NCI-H1694 treated with DMSO at 0.1 percent for 48 hours (cell line): ENCODE data around the gene FLYWCH1.
"Not testable (repeated sequence)": the region's sequence is repeated elsewhere in the genome, so short reads cannot be mapped to it uniquely, and the experiment has no call there.

ENCODE experiments used
- DNase-seq: peaks from one replicate; lab custom pipeline; 2025; lab: John Stamatoyannopoulos, UW

Gene FLYWCH1

DNA sequence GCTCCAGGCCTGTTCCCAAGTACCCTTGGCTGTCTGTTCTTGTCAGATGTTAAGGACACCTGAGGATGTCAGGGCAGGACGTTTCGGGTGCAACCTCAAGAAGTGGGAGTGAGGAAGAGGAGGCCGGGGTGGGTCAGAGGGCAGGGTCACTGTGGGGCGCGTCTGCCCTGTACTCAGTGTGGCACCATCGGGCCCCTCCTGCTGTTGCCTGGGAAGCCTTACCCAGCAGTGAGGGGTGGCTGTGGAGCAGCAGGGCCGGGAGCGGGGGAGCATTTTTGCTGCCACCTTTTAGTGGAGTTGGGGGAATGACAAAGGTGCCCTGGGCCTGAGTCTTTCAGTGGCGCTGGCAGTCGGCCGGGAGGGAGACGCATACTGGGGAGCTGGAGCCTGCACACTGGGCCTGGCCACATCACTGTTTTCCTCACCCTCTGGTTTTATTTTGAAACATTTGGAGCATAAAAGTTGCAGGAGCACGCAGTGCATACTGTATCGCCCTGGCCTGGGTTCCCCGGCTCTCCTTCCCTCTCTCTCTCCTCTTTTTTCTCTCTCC is 11.1 kb upstream of the FLYWCH1 start:
- no peak for DNase-seq

DNA sequence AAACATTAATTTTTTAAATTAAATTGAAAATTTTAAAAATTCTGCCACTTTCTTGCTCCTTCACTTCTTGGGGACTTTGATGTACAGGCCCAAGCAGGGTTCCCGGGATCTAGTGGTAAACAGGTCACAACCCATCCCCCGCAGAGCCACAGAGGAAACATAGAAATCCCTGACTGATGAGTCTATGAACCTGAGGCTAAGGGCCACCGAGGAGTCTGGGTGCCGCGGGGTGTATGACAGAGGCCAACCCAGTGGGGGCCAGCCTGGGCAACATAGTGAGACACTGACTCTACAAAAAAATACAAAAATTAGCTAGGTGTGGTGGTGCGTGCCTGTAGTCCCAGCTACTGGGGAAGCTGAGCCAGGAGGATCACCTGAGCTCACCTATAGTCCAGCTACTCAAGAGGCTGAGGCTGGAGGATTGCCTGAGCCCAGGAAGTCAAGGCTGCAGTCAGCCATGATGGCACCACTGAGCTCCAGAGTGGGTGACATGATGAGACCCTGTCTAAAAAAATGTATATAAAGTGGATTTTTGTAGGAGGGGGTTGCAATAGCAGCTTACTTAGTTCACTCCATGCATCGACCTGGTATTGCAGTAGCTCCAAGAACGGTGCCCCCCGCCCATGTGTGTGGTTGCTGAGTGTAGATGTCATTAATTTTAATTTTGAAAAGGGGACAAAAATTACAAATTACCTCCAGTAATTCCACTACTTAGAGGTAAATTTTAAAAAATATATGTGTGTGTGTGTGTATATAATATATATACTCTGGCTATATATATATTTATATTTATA is 9.2 kb upstream of the FLYWCH1 start:
- DNase-seq, result no peak

DNA sequence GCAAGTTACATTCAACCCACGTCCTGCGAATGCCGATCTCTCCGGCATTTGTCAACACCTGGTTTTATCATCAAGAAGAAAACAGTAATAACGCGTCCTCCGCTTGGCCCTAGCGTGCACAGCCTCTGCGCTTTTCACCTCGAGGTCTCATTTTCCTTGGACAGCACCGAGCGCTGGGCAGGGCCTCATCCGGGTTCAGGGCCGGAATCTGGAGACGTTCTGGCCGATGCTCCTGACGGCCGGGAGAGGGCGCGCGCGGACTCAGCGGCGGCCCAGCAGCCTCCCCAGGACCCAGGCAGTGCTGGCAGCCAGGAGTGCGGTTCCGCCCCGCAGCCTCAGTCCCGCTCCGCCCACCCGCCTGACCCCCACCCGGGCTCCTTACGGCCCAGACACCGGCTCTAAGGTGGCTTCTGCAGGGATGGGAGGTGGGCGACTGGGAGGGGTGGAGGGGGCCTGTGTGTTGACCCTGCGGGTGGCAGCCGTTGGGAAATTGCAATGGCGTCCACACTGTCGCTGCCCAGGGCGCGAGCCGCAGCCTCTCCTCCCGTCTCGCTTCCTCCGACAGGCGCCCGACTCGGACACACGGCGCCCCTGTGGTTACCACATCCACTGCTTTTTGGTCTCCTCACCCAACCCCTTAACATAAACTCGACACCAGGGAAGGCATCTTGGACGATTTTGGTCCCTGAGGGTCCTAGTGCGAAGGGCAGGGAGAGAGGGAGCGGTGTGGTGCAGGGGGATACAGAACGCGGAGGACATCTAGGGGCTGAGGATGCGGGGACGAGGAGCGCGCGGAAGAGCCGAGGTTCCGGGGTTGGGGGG is 7.4 kb upstream of the FLYWCH1 start:
- DNase-seq, result peak; percentile 52

DNA sequence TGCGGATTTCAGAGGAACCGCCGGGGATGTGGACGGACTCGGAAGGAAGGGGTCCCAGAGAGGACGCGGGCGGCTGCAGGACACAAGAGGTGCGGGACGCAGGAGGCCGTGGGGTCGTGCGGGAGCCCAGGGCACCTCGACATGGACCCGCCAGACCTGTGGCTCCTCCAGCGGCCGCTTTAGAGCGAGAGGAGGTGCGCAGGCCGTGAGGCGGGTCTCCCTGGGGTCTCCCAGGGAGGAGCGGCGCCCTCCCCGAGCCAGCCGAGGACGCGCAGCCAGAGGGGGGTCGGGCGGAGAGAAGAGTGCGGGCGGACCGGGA is 6.8 kb upstream of the FLYWCH1 start:
- no peak for DNase-seq

DNA sequence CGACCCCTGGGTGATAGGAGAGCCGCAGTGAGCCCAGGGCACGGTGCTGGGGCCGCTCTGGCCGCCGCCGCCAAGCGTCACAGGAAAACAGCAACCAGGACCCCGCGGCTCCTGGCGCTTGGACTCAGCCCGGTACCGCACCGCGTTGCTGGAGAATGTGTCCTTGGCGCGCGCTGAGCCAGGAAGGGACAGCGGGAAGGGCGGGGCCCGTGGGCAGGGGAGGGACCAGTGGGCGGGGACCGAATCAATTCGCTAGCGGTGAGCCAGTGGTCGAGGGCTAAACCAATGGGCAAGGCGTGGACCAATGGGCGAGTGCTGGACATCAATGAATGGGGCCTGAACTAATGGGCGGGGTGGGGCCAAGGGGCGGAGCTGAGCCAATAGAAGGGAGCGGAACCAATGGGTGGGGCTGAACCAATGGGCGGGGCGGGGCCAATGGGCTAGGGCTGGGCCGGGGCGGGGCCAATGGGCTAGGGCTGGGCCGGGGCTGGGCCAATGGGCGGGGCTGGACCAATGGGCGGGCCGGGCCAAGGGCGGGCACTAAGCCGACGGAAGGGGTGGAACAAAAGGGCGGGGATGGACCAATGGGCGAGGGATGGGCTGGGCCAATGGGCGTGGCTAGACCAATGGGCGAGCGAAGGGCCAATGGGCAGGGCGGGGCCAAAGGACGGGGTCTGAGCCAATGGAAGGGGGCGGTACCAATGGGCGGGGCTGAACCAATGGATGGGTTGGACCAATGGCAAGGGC is 6.3 kb upstream of the FLYWCH1 start:
- DNase-seq, result peak; percentile 92

DNA sequence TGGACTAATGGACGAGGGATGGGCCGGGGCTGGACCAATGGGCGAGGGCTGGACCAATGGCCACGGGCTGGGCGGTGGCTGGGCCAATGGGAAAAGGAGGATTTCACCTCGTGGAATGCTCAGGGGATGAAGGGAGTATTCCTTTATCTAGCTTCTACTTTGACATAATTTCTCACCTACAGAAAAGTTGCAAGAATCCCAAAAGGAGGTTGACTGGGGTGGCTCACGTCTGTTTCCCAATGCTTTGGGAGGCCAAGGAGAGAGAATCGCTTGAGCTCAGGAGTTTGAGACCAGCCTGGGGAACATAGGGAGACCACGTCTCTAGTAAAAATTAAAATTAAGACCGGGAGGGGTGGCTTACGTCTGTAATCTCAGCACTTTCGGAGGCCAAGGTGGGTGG is 5.7 kb upstream of the FLYWCH1 start:
- DNase-seq, result no peak

DNA sequence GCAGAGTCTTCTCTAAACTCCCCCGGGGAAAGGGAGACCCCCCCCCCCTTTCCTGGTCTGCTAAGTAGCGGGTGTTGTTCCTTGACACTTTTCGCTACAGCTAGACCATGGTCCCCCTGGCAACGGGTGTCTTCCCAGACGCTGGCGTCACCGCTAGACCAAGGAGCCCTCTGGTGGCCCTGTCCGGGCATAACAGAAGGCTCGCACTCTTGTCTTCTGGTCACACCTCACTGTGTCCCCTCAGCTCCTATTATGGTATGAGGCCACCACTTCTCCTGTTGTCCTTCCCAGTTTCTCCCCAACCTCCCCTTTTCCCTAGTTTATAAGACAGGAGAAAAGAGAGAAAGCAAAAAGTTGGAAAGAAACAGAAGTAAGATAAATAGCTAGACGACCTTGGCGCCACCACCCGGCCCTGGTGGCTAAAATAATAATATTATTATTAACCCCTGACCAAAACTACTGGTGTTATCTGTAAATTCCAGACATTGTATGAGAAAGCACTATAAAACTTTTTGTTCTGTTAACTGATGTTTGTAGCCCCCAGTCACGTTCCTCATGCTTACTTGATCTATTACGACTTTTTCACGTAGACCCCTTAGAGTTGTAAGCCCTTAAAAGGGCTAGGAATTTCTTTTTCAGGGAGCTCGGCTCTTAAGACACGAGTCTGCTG is 4.5 kb upstream of the FLYWCH1 start:
- DNase-seq, result not testable (repeated sequence)

DNA sequence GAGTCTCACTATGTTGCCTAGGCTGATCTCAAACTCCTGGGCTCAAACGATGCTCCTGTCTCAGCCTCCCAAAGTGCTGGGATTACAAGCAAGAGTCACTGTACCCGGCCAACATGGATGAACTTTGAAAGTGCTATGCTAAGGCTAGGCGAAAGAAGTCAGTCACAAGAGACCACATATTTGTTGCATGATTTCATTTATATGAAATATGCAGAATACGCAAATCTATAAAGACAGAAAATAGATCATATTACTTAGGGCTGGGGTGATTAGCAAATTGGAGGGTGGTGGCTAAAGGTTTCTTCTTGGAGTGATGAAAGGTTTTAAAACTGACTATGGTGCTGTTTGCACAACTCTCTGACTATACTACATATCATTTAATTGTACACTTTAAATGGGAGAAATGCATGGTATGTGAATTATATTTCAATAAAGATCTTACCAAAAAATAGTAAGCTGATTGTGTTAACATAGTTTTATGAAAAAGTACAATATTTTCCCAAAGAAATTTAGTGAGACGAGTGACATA is 1.2 kb upstream of the FLYWCH1 start:
- DNase-seq, result no peak

DNA sequence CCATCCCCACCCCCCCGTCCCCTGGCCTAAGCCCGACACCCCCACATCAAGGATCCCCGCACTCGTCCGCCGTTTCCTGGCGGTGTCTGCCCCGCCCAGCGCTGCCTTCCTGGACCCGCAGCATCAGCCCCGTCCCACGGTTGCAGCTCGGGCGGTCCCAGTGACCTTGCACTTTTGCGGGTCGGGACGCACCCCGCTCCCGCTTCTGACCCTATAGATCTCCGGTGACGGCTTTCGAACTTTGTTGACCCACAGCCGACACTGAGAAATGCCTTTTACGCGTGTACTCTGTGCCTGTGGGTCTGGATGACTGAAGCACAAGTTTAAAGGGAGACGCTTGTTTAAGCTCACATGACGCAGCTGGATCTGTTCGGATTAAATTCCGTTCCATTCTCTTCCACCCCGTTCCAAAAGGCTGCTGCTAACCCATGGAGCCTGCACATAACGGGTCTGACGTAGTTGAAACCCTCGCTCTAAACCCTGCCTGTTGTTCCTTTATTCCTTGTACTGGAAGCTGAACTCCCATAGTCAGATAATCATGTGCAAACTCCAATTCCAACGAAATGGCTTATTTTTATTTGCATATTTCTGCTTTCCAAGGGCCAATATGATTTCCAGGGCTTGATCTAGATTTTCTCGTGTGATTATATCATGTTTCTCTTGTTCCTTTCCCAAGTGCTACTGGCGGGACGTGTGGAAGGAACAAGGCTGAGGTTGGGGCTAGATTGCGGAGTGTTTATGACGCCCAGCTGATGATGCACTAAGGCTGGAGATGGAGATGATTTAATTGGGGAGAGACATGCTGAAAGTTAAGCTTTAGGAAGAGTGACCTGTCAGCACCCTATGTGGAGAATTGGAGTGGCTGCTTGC is 834 bp downstream of the FLYWCH1 start:
- peak; percentile 15 for DNase-seq

DNA sequence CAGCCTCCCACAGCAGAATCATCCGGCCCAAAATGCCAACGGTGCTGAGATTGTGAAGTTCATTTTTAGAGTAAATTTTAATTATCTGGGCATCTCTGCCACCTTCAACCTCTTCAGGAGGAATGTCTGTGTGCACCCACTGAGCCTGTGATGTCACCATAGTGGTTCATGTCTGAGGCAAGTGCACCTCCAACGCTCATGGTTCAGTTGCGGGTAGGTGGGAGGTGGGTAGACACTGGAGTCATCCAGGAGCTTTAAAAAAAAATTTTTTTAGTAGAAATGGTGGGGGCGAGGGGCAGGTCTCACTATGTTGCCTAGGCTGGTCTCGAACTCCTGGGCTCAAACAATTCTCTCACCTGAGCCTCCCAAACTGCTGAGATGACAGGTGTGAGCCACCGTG is 1.9 kb downstream of the FLYWCH1 start:
- no peak for DNase-seq

DNA sequence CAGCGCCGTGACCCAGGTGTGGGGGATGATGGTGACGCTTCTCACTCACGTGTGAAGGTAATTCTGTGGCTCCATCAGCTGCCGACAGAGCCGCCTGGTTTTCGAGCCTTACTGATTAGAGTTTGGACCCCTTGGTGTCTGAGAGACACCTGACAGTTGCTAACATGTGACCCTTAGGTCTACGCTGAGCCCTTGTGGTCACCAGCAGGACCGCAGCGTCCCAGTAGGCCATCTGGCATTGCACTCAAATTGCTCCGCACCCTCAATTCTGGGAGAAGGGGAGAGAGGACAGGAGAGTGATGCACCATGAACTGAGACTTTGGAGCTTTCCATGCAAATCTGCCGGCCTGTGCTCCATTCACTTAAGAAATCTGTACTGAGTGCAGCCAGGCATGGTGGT is 2.5 kb downstream of the FLYWCH1 start:
- DNase-seq, result no peak

DNA sequence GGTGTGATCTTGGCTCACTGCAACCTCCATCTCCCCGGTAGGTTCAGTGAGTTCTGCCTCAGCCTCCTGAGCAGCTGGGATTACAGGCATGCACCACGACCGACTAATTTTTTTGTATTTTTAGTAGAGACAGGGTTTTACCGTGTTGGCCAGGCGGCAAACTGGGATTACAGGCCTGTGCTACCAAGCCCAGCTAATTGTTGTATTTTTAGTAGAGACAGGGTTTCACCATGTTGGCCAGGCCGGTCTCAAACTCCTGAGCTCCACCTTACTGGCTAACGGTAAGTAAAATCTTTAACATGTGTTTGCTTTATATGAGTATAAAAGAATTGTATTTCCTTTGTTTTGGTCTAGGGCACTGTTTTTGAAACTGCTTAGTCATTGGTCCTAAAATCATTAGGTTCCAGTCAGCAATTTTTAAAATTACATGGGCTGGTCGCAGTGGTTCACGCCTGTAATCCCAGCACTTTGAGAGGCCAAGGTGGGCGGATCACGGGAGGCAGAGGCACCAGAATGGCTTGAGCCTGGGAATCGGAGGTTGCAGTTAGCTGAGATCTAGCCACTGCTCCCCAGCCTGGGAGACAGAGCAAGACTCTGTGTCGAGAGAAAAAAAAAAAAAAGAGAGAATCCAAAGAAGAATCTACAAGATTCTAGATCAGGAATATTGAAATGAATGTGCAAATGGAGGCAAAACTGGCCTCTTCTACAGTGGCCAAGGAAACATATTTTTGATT is 3.6 kb downstream of the FLYWCH1 start:
- DNase-seq, result no peak

DNA sequence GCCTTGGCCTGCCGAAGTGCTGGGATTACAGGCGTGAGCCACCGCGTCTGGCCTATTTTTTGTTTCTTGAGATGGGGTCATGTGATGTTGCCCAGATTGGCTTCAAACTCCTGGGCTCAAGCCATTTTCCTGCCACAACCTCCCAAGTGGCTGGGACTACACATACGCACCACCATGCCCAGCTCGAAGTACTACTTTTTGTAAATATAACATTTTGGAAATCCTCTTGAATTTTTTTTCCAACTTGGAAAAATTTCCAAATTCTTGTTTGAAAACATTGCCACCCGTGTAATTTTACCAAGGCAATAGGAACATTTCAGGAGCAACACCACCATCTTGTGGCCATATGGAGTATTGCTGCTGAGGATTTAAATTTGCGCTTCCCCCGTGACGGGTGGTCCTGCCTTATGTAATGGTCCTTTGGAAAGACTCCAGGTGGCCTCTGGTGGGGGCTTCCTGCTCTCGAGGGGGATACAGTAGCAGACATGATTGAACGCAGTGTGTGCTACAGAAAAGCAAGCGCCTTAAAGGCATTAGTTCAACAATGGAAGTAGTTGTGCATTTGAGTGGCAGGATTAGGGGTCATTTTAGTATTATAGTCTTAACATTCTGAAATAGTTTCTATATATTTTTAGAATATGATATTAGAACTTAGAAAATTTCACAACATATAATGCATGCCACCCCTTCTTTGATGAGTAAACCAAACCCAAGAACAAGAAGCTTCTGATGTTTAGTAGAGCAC is 8.0 kb downstream of the FLYWCH1 start:
- DNase-seq, result peak; percentile 17

DNA sequence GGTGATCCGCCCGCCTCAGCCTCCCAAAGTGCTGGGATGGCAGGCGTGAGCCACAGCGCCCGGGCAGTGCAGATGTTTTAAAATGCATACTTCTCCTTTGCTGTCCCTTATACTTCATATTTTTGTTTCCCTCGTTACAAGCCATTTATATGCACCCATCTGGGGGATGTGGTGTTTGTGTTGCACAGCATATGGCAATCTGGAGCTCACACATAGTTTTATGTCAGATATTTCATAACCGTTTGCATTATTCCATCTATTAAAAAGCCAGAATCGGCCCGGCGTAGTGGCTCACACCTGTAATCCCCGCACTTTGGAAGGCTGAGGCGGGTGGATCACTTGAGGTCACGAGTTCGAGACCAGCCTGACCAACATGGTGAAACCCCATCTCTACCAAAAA is 11.8 kb downstream of the FLYWCH1 start:
- DNase-seq, result no peak

DNA sequence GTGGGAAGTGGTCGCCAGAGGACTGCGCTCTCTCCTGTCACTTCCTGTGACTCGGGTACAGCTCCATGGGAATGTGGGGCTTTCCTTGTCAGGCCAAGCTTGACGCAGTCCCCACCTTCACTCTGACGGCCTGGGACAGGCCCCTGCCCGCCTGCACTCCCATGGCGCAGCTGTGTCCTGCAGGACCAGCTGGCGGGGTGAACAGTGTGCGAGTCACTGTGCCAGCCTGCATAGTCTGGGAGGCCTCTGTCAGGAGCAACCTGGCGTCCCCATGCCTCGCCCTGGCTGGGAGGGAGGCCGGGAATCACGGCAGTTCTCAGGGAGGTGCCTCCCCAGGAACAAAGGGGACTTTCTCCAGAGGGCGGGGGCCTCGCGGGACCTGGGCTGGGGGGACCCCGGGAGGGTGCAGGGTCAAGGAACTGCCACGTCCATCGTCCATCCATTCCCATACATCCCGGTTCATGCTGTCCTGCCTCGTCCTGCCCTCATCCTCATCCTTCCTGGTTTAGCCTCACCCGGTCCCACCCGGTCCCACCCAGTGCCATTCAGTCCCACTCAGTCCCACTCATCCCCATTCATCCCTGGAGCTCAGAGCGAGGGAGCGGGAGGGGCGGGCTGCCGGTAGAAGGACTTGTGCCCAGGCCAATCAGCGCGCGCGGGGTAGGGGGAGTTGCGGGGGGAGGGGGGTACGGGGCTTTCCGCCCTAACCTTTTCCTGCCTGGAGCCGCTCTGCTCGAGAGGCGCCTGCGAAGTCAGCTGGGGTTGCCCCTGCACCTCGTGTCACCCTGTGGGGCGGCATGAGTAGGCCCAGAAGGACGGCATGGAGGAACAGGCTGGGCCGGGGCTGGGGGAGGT is 13.4 kb downstream of the FLYWCH1 start:
- peak; percentile 40 for DNase-seq

DNA sequence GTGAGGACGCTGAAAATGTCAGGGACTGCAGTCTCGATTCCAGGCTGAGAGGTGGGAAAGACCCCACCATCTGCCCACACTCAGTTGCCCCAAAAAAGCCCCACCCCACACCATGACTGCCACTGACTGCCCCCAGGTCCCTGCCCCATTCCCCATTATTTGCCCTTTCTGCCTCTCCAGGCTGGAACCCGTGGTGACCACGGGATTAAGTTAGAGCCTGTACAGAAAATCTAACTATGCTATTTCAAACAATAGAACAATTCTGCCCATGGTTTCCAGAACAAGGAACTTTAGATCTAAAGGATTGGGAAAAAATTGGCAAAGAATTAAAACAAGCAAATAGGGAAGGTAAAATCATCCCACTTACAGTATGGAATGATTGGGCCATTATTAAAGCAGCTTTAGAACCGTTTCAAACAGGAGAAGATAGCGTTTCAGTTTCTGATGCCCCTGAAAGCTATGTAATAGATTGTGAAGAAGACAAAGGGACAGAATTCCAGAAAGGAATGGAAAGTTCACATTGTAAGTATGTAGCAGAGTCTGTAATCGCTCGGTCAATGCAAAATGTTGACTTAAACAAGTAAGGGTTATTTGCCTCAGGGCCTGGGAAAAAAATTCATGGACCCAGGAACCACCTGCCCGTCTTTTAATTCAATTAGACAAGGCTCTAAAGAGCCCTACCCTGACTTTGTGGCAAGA is 14.4 kb downstream of the FLYWCH1 start:
- DNase-seq, result no peak

DNA sequence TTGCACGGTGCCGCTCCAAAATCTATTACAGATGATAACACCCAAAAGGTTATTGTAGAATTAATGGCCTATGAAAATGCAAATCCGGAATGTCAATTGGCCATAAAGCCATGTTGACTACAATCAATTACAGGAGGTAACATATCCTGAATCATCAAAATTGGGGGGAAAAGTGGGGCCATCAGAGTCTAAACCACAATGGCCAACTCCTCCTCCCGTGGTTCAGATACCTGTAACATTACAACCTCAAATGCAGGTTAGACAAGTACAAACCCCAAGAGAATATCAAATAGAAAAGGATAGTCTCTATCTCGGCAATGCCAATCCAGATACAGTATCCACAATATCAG is 14.9 kb downstream of the FLYWCH1 start:
- DNase-seq, result no peak
